HepG2 (cell line): ENCODE results near the gene PNPLA3. TPM values are rescaled to one million over a fixed set of nuclear protein-coding genes. Genes with fewer than 3 reads are reported as not detected.

ENCODE experiments used
- CAMTA2 ChIP-seq: sonication (generic); formaldehyde crosslinking; IDR thresholded peaks from 2 replicates; pipeline ENCODE4 v1.4.0; 2020; ENCODE audit warnings: mild to moderate bottlenecking, missing genetic modification reagents, borderline replicate concordance
- ELF3 ChIP-seq: IDR thresholded peaks from 2 replicates; pipeline ENCODE4 v1.6.1; 2016; ENCODE audit warnings: missing genetic modification reagents, missing compliant biosample characterization
- KDM6A ChIP-seq: IDR thresholded peaks from 2 replicates; pipeline ENCODE4 v1.6.1; 2016; ENCODE audit warnings: low read depth
- LCORL ChIP-seq, 2 experiments: fragments of 450-650 bp in 1 of 2; sonication (generic) in 1 of 2; formaldehyde crosslinking in 1 of 2; IDR thresholded peaks; 2 replicates each; pipeline versions ENCODE4 v1.5.0 to v1.6.1; 2017 to 2020; ENCODE audit warnings: antibody characterized with exemption in 1 of 2, missing genetic modification reagents in 1 of 2
- PATZ1 ChIP-seq: sonication (generic); formaldehyde crosslinking; IDR thresholded peaks from 2 replicates; pipeline ENCODE4 v1.4.0; 2020; ENCODE audit warnings: missing genetic modification reagents
- RARA ChIP-seq: IDR thresholded peaks from 2 replicates; pipeline ENCODE4 v1.6.1; 2016; ENCODE audit warnings: missing genetic modification reagents, missing compliant biosample characterization
- RBFOX2 ChIP-seq: fragments of 200-400 bp; formaldehyde crosslinking; IDR thresholded peaks from 2 replicates; pipeline ENCODE4 v1.6.1; 2017; ENCODE audit warnings: low read depth, mild to moderate bottlenecking, low read length
- RBM22 ChIP-seq: fragments of 200-400 bp; formaldehyde crosslinking; optimal IDR thresholded peaks from 2 replicates; pipeline ENCODE3; 2017; ENCODE audit warnings: mild to moderate bottlenecking, low read length, moderate library complexity
- TBX3 ChIP-seq: fragments of 450-650 bp; IDR thresholded peaks from 2 replicates; pipeline ENCODE4 v1.6.1; 2017; ENCODE audit warnings: antibody characterized with exemption, mild to moderate bottlenecking, inconsistent platforms, borderline replicate concordance
- ZEB1 ChIP-seq: IDR thresholded peaks from 2 replicates; pipeline ENCODE4 v1.6.1; 2012; ENCODE audit warnings: mild to moderate bottlenecking, low read depth, inconsistent platforms; ENCODE audit not compliant: insufficient replicate concordance
- ZFP1 ChIP-seq: IDR thresholded peaks from 2 replicates; pipeline ENCODE4 v1.6.1; 2016
- ZFP90 ChIP-seq: sonication (generic); formaldehyde crosslinking; IDR thresholded peaks from 2 replicates; pipeline ENCODE4 v1.8.0; 2022; ENCODE audit warnings: missing genetic modification reagents, mild to moderate bottlenecking, inconsistent platforms, borderline replicate concordance
- ZNF225 ChIP-seq: sonication (generic); formaldehyde crosslinking; IDR thresholded peaks from 2 replicates; pipeline ENCODE4 v1.4.0; 2020; ENCODE audit warnings: mild to moderate bottlenecking, missing genetic modification reagents
- ZNF317 ChIP-seq: sonication (generic); formaldehyde crosslinking; IDR thresholded peaks from 2 replicates; pipeline ENCODE4 v1.5.0; 2020; ENCODE audit warnings: mild to moderate bottlenecking, missing genetic modification reagents
- ZNF335 ChIP-seq: sonication (generic); formaldehyde crosslinking; IDR thresholded peaks from 2 replicates; pipeline ENCODE4 v1.4.0; 2020; ENCODE audit warnings: missing genetic modification reagents
- ZNF484 ChIP-seq: sonication (generic); formaldehyde crosslinking; IDR thresholded peaks from 2 replicates; pipeline ENCODE4 v1.5.1; 2020; ENCODE audit warnings: mild to moderate bottlenecking, low read depth, missing genetic modification reagents, borderline replicate concordance
- ZNF552 ChIP-seq: sonication (generic); formaldehyde crosslinking; IDR thresholded peaks from 2 replicates; pipeline ENCODE4 v1.9.0; 2022; ENCODE audit warnings: missing genetic modification reagents, mild to moderate bottlenecking, borderline replicate concordance
- ZNF597 ChIP-seq: sonication (generic); formaldehyde crosslinking; IDR thresholded peaks from 2 replicates; pipeline ENCODE4 v1.5.0; 2020; ENCODE audit warnings: missing genetic modification reagents
- ZNF670 ChIP-seq: sonication (generic); formaldehyde crosslinking; IDR thresholded peaks from 2 replicates; pipeline ENCODE4 v1.8.0; 2022; ENCODE audit warnings: mild to moderate bottlenecking, missing genetic modification reagents, borderline replicate concordance
- ZNF766 ChIP-seq: sonication (generic); formaldehyde crosslinking; IDR thresholded peaks from 2 replicates; pipeline ENCODE4 v1.5.0; 2020; ENCODE audit warnings: missing genetic modification reagents, borderline replicate concordance
- polyA plus RNA-seq, 8 experiments: library from polyadenylated mRNA; depleted of rRNA in 3 of 8; stranded (reverse) in 7 of 8; unstranded in 1 of 8; fragments of >200 nt; fragmentation: Illumina TruSeq in 4 of 8; extraction: Trizol in 4 of 8; gene quantifications; 2 replicates each; pipeline versions ENCODE4 v1.2.1 to v1.2.3, GENCODE V29; 2011 to 2016; ENCODE audit warnings: low read depth in 4 of 8, missing spikeins in 1 of 8, mixed read lengths in 1 of 8; ENCODE audit not compliant: insufficient read depth in 1 of 8
- total RNA-seq, 5 experiments: library from RNA; depleted of rRNA; stranded (reverse); fragments of >200 nt; fragmentation: Illumina TruSeq; extraction: Trizol; gene quantifications; 2 replicates each; pipeline ENCODE4 v1.2.3, GENCODE V29; 2016; ENCODE audit warnings: low read depth in 1 of 5
- TF ChIP-seq, protein P1 (sequence below): sonication (generic); formaldehyde crosslinking; IDR thresholded peaks from 2 replicates; pipeline ENCODE4 v1.4.0; 2020; ENCODE audit warnings: mild to moderate bottlenecking, missing genetic modification reagents
- TF ChIP-seq, protein P2 (sequence below): sonication (generic); formaldehyde crosslinking; IDR thresholded peaks from 2 replicates; pipeline ENCODE4 v1.8.1; 2023; ENCODE audit warnings: missing genetic modification reagents, inconsistent platforms, borderline replicate concordance
- TF ChIP-seq, protein P3 (sequence below): sonication (generic); formaldehyde crosslinking; IDR thresholded peaks from 2 replicates; pipeline ENCODE4 v1.8.0; 2022; ENCODE audit warnings: missing genetic modification reagents, mild to moderate bottlenecking, inconsistent platforms, borderline replicate concordance

Gene PNPLA3
- total and polyA plus RNA-seq, 2 of the 13 experiments (the other 11 are each of a cell fraction or from before 2014, with no cell fraction given), result 16.9 to 19.8 TPM

GRCh38 chr22:43955040-43955882 is 31.7 kb downstream of the PNPLA3 start, which contains the start of gene SAMM50 (continued):
- TF ChIP-seq ZNF597 (CRISPR knock-in tag), result no peak
- peak; percentile 87 for TF ChIP-seq ZNF552 (CRISPR knock-in tag)
- TF ChIP-seq, protein P1, sequence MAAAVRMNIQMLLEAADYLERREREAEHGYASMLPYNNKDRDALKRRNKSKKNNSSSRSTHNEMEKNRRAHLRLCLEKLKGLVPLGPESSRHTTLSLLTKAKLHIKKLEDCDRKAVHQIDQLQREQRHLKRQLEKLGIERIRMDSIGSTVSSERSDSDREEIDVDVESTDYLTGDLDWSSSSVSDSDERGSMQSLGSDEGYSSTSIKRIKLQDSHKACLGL (CRISPR knock-in tag), result peak; percentile 89
- TF ChIP-seq, protein P2, sequence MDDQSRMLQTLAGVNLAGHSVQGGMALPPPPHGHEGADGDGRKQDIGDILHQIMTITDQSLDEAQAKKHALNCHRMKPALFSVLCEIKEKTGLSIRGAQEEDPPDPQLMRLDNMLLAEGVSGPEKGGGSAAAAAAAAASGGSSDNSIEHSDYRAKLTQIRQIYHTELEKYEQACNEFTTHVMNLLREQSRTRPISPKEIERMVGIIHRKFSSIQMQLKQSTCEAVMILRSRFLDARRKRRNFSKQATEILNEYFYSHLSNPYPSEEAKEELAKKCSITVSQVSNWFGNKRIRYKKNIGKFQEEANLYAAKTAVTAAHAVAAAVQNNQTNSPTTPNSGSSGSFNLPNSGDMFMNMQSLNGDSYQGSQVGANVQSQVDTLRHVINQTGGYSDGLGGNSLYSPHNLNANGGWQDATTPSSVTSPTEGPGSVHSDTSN (CRISPR knock-in tag), result no peak
- TF ChIP-seq TBX3, result no peak
- 0 out of 2 replicates have a peak, but pooled peaks have one; percentile 60 for TF ChIP-seq CAMTA2 (CRISPR knock-in tag)
- no peak; the same call in 1 of the 2 replicates for TF ChIP-seq ZNF225 (CRISPR knock-in tag)
- no peak for TF ChIP-seq KDM6A (CRISPR knock-in tag)
- TF ChIP-seq RBFOX2, result peak; percentile 93
- peak; percentile 47; the same call in 1 of the 2 replicates for TF ChIP-seq ELF3
- TF ChIP-seq ZNF766 (CRISPR knock-in tag), result peak; percentile 46; the same call in 1 of the 2 replicates
- TF ChIP-seq ZFP1 (CRISPR knock-in tag), result 0 out of 2 replicates have a peak, but pooled peaks have one; percentile 20
- no peak for TF ChIP-seq RBM22
- TF ChIP-seq ZNF317 (CRISPR knock-in tag), result peak; percentile 55; the same call in 1 of the 2 replicates
- no peak for TF ChIP-seq LCORL (IDR thresholded peaks at IDR 0.05)
- TF ChIP-seq LCORL (CRISPR knock-in tag; IDR thresholded peaks at IDR 0.05), result peak; percentile 45; the same call in 1 of the 2 replicates
- no peak; the same call in 1 of the 2 replicates for TF ChIP-seq ZFP90 (CRISPR knock-in tag)
- TF ChIP-seq, protein P3, sequence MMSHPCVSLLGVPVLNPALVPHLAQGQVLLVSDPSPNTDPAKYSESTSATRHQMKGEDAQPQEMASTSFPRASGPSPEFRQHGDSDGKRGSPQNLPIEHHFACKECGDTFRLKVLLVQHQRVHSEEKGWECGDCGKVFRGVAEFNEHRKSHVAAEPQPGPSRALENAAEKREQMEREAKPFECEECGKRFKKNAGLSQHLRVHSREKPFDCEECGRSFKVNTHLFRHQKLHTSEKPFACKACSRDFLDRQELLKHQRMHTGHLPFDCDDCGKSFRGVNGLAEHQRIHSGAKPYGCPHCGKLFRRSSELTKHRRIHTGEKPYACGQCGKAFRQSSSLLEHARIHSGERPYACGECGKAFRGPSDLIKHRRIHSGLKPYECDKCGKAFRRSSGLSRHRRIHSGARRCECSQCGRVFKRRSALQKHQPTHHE (CRISPR knock-in tag), result peak; percentile 76; the same call in 1 of the 2 replicates
- TF ChIP-seq ZEB1, result no peak
- peak; percentile 88 for TF ChIP-seq PATZ1
- TF ChIP-seq ZNF335, result no peak
- TF ChIP-seq RARA (CRISPR knock-in tag), result peak; percentile 36; the same call in 1 of the 2 replicates
- TF ChIP-seq ZNF484 (CRISPR knock-in tag), result no peak
- TF ChIP-seq ZNF670, result peak; percentile 77; the same call in 1 of the 2 replicates
